Nephron (organoid): Measurements from ENCODE around the gene UBE2V1.

Experiments
- H3K27ac Mint-ChIP-seq, 3 experiments: 2 replicates each; pipeline ENCODE4 v1.8.0; 2020; ENCODE audit warnings: mixed read lengths in 3 of 3, mild to moderate bottlenecking in 2 of 3, moderate library complexity in 1 of 3
- H3K27me3 Mint-ChIP-seq: 2 replicates; pipeline ENCODE4 v1.8.0; 2021; ENCODE audit warnings: low read depth, mild to moderate bottlenecking, moderate library complexity, mixed read lengths
- H3K36me3 Mint-ChIP-seq: 2 replicates; pipeline ENCODE4 v1.8.0; 2020; ENCODE audit warnings: low read depth, mixed read lengths
- H3K4me1 Mint-ChIP-seq: 2 replicates; pipeline ENCODE4 v1.8.0; 2020; ENCODE audit warnings: mixed read lengths
- H3K4me3 Mint-ChIP-seq, 3 experiments: 2 replicates each; pipeline ENCODE4 v1.8.0; 2020; ENCODE audit warnings: mild to moderate bottlenecking in 3 of 3, mixed read lengths in 3 of 3, moderate library complexity in 2 of 3
- H3K9me3 Mint-ChIP-seq: 2 replicates; pipeline ENCODE4 v1.8.0; 2020; ENCODE audit warnings: mixed read lengths
- TF ChIP-seq, protein P1 (sequence below), 3 experiments: fragments of 200-600 bp; sonication (generic); IDR thresholded peaks; one replicate each; pipeline ENCODE4 v1.5.0; 2021; ENCODE audit warnings: antibody characterized with exemption in 3 of 3; ENCODE audit not compliant: unreplicated experiment in 3 of 3

The UBE2V1 gene

GRCh38 chr20:50115041-50115512 is 2.1 kb upstream of the UBE2V1 start:
- Mint-ChIP-seq H3K27ac (peak overlapping the region; percentile 80 to 92 (median 85)), H3K9me3 (no peaks in the 10 kb centered on the region), H3K27me3 (no peaks in the 10 kb centered on the region), H3K36me3 (peaks cover 5% of the 10 kb centered on the region), H3K4me3 (peak overlapping the region; percentile 82 to 100 (median 99)), H3K4me1 (peaks cover 53% of the 10 kb centered on the region)
- TF ChIP-seq, protein P1, sequence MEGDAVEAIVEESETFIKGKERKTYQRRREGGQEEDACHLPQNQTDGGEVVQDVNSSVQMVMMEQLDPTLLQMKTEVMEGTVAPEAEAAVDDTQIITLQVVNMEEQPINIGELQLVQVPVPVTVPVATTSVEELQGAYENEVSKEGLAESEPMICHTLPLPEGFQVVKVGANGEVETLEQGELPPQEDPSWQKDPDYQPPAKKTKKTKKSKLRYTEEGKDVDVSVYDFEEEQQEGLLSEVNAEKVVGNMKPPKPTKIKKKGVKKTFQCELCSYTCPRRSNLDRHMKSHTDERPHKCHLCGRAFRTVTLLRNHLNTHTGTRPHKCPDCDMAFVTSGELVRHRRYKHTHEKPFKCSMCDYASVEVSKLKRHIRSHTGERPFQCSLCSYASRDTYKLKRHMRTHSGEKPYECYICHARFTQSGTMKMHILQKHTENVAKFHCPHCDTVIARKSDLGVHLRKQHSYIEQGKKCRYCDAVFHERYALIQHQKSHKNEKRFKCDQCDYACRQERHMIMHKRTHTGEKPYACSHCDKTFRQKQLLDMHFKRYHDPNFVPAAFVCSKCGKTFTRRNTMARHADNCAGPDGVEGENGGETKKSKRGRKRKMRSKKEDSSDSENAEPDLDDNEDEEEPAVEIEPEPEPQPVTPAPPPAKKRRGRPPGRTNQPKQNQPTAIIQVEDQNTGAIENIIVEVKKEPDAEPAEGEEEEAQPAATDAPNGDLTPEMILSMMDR (IDR thresholded peaks at IDR 0.05; ENCODE audit: unreplicated experiment in 3 of 3): no peak

- H3K9me3 Mint-ChIP-seq: no peaks in the 10 kb centered on the region
- peak overlapping the region; percentile 97 to 98 (median 98) for H3K27ac Mint-ChIP-seq
- peak overlapping the region; percentile 94 to 100 (median 99) for H3K4me3 Mint-ChIP-seq
- H3K4me1 Mint-ChIP-seq: peaks cover 64% of the 10 kb centered on the region
- peaks cover 5% of the 10 kb centered on the region for H3K36me3 Mint-ChIP-seq
- no peaks in the 10 kb centered on the region for H3K27me3 Mint-ChIP-seq
- TF ChIP-seq, protein P1 (IDR thresholded peaks at IDR 0.05; ENCODE audit: unreplicated experiment in 3 of 3): no peak
Observed at GRCh38 chr20:50113420-50114224, 672 bp upstream of the UBE2V1 start.

GRCh38 chr20:50111829-50112495 is 988 bp downstream of the UBE2V1 start:
- Mint-ChIP-seq H3K4me3 (peak overlapping the region; percentile 94 to 100 (median 99)), H3K9me3 (no peaks in the 10 kb centered on the region), H3K27ac (peak overlapping the region; percentile 70 to 98 (median 77)), H3K4me1 (peaks cover 81% of the 10 kb centered on the region), H3K36me3 (peaks cover 12% of the 10 kb centered on the region), H3K27me3 (no peaks in the 10 kb centered on the region)
- TF ChIP-seq, protein P1 (IDR thresholded peaks at IDR 0.05; ENCODE audit: unreplicated experiment in 3 of 3): no peak

- H3K4me1 Mint-ChIP-seq: peaks cover 83% of the 10 kb centered on the region
- peak overlapping the region; percentile 70 to 98 (median 77) for H3K27ac Mint-ChIP-seq
- peak overlapping the region; percentile 94 to 100 (median 99) for H3K4me3 Mint-ChIP-seq
- peaks cover 12% of the 10 kb centered on the region for H3K36me3 Mint-ChIP-seq
- no peaks in the 10 kb centered on the region for H3K27me3 Mint-ChIP-seq
- no peaks in the 10 kb centered on the region for H3K9me3 Mint-ChIP-seq
- TF ChIP-seq, protein P1 (IDR thresholded peaks at IDR 0.05; ENCODE audit: unreplicated experiment in 3 of 3): no peak
Observed at GRCh38 chr20:50111120-50111828, 1.7 kb downstream of the UBE2V1 start.

DNA sequence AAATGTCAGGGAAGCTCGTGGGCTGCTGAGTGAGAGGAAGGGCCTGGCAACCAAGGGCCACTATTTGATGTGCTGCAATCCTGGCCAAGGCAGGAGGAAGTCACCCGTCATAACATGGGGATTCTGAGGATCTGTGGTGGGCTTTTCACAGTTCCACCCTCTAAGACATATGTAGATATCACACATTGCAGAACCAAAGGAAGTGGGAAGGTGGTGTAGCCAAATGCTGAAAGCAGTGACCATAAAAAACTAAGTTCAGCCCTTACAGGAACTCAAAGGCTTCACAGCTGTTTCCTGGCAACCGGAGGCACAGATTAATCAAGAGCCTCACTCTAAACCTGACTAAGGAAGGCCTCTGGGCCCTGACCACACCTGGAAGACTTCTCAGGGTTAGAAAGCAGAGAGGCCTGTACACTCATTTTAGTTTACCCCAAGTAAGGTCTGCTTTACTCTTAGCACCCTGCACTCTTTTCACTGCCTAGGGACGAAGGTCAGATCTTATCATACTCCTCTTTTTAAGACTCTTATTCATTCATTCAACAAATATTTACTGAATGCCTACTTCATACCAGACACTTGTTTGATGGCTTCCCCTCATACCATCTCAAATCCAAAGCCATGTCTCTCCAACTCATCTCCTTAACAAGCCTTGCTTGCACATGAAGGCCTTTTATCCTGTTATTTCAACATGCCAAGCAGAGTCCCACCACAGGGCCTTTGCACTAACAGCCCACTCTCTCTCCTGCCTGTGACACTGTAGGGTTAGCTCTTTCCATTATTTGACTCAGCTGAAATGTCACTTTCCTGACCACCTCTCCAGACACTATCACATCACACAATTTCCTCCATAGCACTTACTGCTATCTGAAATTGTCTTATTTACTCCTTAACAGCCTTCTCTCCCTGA is 2.6 kb downstream of the UBE2V1 start:
- TF ChIP-seq, protein P1 (IDR thresholded peaks at IDR 0.05; ENCODE audit: unreplicated experiment in 3 of 3): no peak
- Mint-ChIP-seq H3K27me3 (no peaks in the 10 kb centered on the region), H3K36me3 (peaks cover 12% of the 10 kb centered on the region), H3K4me3 (peak overlapping the region; percentile 60 to 99 (median 94)), H3K9me3 (no peaks in the 10 kb centered on the region), H3K27ac (peak overlapping the region; percentile 46 to 98 (median 77)), H3K4me1 (peaks cover 76% of the 10 kb centered on the region)
